Measurements from ENCODE around the gene RAB1A. TPM values are rescaled to one million over a fixed set of nuclear protein-coding genes. Genes with fewer than 3 reads are reported as not detected.

Gene RAB1A
- total RNA-seq, 1 donor from 2014 or later, result 89.9 TPM

DNA sequence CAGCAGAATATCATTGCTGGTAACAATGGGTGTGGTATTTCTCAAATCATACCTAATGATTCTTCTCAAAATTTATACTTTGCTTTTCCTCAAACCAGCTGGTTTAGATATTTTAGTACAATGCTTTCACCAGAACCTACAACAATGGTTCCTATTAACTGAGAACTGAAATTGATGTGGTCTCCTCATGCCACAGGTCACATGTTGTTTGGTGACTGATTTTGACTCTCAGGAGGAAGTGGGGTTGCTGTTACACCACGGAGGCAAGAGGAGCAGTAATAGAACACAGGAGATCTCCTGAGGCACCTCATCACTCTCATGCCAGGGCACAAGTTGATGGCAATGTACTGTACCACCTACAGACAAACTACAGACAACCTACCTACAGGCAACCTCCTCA, 76.7 kb downstream of the RAB1A start:
- no peaks in the 10 kb centered on the region for H3K36me3 ChIP-seq (ENCODE audit: control insufficient read depth, insufficient read depth, low read length)
- TF ChIP-seq, protein P1, sequence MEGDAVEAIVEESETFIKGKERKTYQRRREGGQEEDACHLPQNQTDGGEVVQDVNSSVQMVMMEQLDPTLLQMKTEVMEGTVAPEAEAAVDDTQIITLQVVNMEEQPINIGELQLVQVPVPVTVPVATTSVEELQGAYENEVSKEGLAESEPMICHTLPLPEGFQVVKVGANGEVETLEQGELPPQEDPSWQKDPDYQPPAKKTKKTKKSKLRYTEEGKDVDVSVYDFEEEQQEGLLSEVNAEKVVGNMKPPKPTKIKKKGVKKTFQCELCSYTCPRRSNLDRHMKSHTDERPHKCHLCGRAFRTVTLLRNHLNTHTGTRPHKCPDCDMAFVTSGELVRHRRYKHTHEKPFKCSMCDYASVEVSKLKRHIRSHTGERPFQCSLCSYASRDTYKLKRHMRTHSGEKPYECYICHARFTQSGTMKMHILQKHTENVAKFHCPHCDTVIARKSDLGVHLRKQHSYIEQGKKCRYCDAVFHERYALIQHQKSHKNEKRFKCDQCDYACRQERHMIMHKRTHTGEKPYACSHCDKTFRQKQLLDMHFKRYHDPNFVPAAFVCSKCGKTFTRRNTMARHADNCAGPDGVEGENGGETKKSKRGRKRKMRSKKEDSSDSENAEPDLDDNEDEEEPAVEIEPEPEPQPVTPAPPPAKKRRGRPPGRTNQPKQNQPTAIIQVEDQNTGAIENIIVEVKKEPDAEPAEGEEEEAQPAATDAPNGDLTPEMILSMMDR (IDR thresholded peaks at IDR 0.05; ENCODE audit: insufficient read depth, low read length, poor library complexity, severe bottlenecking), result no peak
- no peak overlapping the region for H3K4me3 ChIP-seq (ENCODE audit: low read depth, low read length)
- H3K27me3 ChIP-seq (ENCODE audit: control insufficient read depth, insufficient read depth, low read length), result no peaks in the 10 kb centered on the region
- DNase-seq (ENCODE audit: low read depth), result no peak

DNA sequence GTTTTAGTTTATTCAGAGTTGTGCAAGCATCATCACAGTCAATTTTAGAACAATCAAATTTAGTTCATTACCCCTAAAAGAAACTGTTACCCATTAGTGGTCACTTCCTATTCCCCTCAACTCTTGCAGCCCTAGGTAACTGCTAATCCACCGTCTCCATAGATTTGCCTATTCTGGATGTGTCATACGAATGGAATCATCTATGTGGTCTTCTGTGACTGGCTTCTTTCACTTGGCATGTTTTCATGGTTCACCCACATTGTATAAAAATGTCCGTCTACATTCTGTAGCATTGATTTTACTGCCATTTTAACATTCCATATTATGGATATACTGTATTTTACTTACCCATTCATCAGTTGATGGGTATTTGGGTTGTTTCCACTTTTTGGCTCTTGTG, 79.0 kb downstream of the RAB1A start:
- no peak for DNase-seq (ENCODE audit: low read depth)
- H3K4me3 ChIP-seq (ENCODE audit: low read depth, low read length), result no peak overlapping the region
- H3K27me3 ChIP-seq (ENCODE audit: control insufficient read depth, insufficient read depth, low read length), result no peaks in the 10 kb centered on the region
- TF ChIP-seq, protein P1 (IDR thresholded peaks at IDR 0.05; ENCODE audit: insufficient read depth, low read length, poor library complexity, severe bottlenecking), result no peak
- H3K36me3 ChIP-seq (ENCODE audit: control insufficient read depth, insufficient read depth, low read length), result no peaks in the 10 kb centered on the region

DNA sequence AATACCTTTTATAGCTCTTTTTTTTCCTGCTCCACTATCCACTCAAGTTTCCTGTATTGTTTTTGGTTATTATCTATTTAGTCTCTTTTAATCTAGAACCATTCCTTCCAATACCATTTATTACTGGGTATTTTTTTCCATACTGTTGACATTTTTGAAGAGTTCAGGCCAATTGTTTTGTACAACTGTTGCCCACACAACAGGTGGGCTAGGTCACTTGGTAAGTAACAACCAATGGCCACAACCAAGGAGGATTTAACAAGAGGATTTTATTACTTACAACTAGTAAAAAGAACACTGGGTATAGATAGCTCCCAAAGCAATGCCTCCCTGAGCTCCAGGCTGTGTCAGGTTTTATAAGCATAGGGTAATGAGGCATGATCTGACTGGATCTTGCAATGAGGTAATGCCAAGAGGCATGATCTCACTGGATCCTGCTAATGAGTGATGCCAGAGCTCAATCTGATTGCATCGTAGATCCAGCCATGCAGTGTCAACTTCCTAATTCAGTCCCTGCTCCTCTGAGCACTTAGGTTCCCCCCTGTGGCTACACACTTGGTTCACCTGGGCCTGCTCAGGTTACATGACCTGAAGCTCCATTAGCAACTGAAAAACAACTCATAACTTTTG, 80.8 kb downstream of the RAB1A start:
- TF ChIP-seq, protein P1 (IDR thresholded peaks at IDR 0.05; ENCODE audit: insufficient read depth, low read length, poor library complexity, severe bottlenecking), result no peak
- no peak for DNase-seq (ENCODE audit: low read depth)

DNA sequence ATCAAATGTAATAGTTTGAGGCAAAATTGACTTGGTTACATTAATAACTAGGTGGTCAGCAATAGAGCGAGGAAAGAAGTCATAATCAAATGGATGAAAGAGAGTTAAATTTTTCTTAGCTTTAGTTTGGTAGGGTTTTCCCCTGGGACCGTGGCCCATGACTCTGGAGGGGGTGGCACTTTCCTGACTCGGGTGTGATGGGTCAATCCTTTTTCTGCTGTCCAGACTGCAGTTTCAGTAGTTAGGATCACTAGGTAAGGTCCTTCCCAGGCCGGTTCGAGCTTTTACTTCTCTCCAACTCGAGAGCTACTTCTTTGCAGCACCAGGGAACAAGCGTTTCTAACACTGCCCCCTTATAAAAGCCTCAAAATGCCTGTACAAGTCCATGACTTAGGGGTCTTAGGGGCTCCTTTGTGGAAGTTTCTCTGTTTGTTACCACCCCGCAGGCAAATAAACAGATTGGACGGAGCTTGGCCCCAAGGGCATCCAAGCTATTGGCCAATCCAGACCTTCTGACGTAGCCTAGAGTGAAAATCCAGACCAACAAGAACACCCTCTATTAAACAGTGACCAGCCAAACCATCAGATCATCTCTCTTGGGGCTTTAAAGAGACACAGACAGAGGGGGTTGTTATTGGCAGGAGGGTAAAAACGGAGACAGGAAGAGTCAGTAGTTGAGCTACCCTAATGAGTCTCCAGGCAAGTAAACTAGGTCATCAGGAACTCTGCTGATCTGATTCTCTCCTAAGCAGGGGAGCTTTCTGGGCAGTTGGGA, 83.1 kb downstream of the RAB1A start:
- H3K4me3 ChIP-seq (ENCODE audit: low read depth, low read length), result no peak overlapping the region
- TF ChIP-seq, protein P1 (IDR thresholded peaks at IDR 0.05; ENCODE audit: insufficient read depth, low read length, poor library complexity, severe bottlenecking), result no peak
- DNase-seq (ENCODE audit: low read depth), result no peak
- no peaks in the 10 kb centered on the region for H3K36me3 ChIP-seq (ENCODE audit: control insufficient read depth, insufficient read depth, low read length)
- H3K27me3 ChIP-seq (ENCODE audit: control insufficient read depth, insufficient read depth, low read length), result no peaks in the 10 kb centered on the region

More for the DNA sequence above, 80.8 kb downstream of the RAB1A start:
- H3K27me3 ChIP-seq (ENCODE audit: control insufficient read depth, insufficient read depth, low read length), result no peaks in the 10 kb centered on the region
- H3K36me3 ChIP-seq (ENCODE audit: control insufficient read depth, insufficient read depth, low read length), result no peaks in the 10 kb centered on the region
- H3K4me3 ChIP-seq (ENCODE audit: low read depth, low read length), result no peak overlapping the region

DNA sequence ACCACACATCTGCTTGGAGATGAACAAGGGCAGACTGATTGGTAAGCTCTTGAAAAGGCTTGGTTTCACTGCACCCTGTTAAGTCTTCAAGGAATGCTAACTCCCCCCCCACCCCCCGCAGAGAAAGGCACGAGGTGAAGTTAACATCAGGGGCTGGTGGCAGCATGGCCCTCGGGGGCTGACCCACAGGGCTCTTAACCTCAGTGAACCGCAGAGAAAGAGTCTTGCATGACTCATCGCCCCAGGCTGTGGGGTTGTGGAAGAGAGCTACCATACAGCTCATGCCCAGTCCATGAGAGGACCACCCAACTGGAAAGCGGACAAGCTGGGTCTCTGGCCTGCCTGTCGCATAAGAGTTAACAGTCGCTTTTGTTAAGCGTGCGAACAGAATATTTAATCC, 84.3 kb downstream of the RAB1A start:
- TF ChIP-seq, protein P1 (IDR thresholded peaks at IDR 0.05; ENCODE audit: insufficient read depth, low read length, poor library complexity, severe bottlenecking), result no peak

More for the DNA sequence above, 84.3 kb downstream of the RAB1A start:
- no peaks in the 10 kb centered on the region for H3K27me3 ChIP-seq (ENCODE audit: control insufficient read depth, insufficient read depth, low read length)
- DNase-seq (ENCODE audit: low read depth), result peak; percentile 63
- no peak overlapping the region for H3K4me3 ChIP-seq (ENCODE audit: low read depth, low read length)
- no peaks in the 10 kb centered on the region for H3K36me3 ChIP-seq (ENCODE audit: control insufficient read depth, insufficient read depth, low read length)
